SK-N-SH (cell line): Measurements from ENCODE around the gene ABHD2.

Source experiments
- CTCF ChIP-seq: fragments of 200-600 bp; sonication (generic); IDR thresholded peaks from 2 replicates; pipeline ENCODE4 v1.6.1; 2017; ENCODE audit warnings: antibody characterized with exemption, mild to moderate bottlenecking, moderate library complexity
- EP300 ChIP-seq, 2 experiments: IDR thresholded peaks; 2 replicates each; pipeline versions ENCODE4 v1.4.0 to v1.6.1; 2012; ENCODE audit warnings: borderline replicate concordance in 1 of 2, low read depth in 1 of 2, low read length in 1 of 2
- EZH2phosphoT487 ChIP-seq: fragments of 200-600 bp; sonication (generic); IDR thresholded peaks from 2 replicates; pipeline ENCODE4 v1.6.1; 2017; ENCODE audit warnings: low read depth, mixed run types, mild to moderate bottlenecking, antibody characterized with exemption, moderate library complexity, borderline replicate concordance
- FOXJ3 ChIP-seq: sonication (generic); formaldehyde crosslinking; IDR thresholded peaks from 2 replicates; pipeline ENCODE4 v1.5.1; 2020; ENCODE audit warnings: mild to moderate bottlenecking, missing genetic modification reagents
- GABPA ChIP-seq: IDR thresholded peaks from 2 replicates; pipeline ENCODE4 v1.4.0; 2012; ENCODE audit warnings: low read depth, mild to moderate bottlenecking
- JUND ChIP-seq: IDR thresholded peaks from 2 replicates; pipeline ENCODE4 v1.4.0; 2012
- NRF1 ChIP-seq: IDR thresholded peaks from 2 replicates; pipeline ENCODE4 v1.6.1; 2012; ENCODE audit warnings: low read depth, mild to moderate bottlenecking, low read length
- POLR2AphosphoS5 ChIP-seq: IDR thresholded peaks from 2 replicates; pipeline ENCODE4 v1.6.1; 2012; ENCODE audit warnings: low read depth, low read length
- SIN3A ChIP-seq: IDR thresholded peaks from 2 replicates; pipeline ENCODE4 v1.6.1; 2012; ENCODE audit warnings: low read depth, mild to moderate bottlenecking, low read length, moderate library complexity, borderline replicate concordance
- TAF1 ChIP-seq: IDR thresholded peaks from 2 replicates; pipeline ENCODE4 v1.6.1; 2012; ENCODE audit warnings: low read depth, mild to moderate bottlenecking, low read length, moderate library complexity, borderline replicate concordance
- YY1 ChIP-seq: IDR thresholded peaks from 2 replicates; pipeline ENCODE4 v1.4.0; 2012; ENCODE audit warnings: low read depth, mild to moderate bottlenecking
- ZBTB33 ChIP-seq: IDR thresholded peaks from 2 replicates; pipeline ENCODE4 v1.4.0; 2012; ENCODE audit warnings: low read depth, borderline replicate concordance
- TF ChIP-seq, protein P1 (sequence below): IDR thresholded peaks from 2 replicates; pipeline ENCODE4 v1.4.0; 2012; ENCODE audit warnings: low read depth, borderline replicate concordance
- TF ChIP-seq, protein P2 (sequence below): IDR thresholded peaks from 2 replicates; pipeline ENCODE4 v1.4.0; 2012; ENCODE audit warnings: low read depth

GRCh38 chr15:89198196-89198595 is 109.9 kb downstream of the ABHD2 start:
- no peak for TF ChIP-seq CTCF
- no peak for TF ChIP-seq SIN3A
- TF ChIP-seq EP300 (IDR thresholded peaks at IDR 0.05; ENCODE audit: borderline replicate concordance in 1 of 2, low read depth in 1 of 2, low read length in 1 of 2): no peak
- TF ChIP-seq EZH2phosphoT487: no peak
- TF ChIP-seq POLR2AphosphoS5: no peak
- TF ChIP-seq TAF1: no peak
- no peak for TF ChIP-seq YY1
- TF ChIP-seq, protein P1, sequence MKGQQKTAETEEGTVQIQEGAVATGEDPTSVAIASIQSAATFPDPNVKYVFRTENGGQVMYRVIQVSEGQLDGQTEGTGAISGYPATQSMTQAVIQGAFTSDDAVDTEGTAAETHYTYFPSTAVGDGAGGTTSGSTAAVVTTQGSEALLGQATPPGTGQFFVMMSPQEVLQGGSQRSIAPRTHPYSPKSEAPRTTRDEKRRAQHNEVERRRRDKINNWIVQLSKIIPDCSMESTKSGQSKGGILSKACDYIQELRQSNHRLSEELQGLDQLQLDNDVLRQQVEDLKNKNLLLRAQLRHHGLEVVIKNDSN: no peak
- TF ChIP-seq NRF1: no peak
- TF ChIP-seq GABPA: no peak
- TF ChIP-seq ZBTB33: no peak
- TF ChIP-seq JUND: no peak
- TF ChIP-seq, protein P2, sequence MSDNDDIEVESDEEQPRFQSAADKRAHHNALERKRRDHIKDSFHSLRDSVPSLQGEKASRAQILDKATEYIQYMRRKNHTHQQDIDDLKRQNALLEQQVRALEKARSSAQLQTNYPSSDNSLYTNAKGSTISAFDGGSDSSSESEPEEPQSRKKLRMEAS: no peak
- TF ChIP-seq FOXJ3 (CRISPR knock-in tag): no peak
